ENCODE measurements around the gene TPCN1. TPM values are rescaled to one million over a fixed set of nuclear protein-coding genes. Genes with fewer than 3 reads are reported as not detected.

Gene TPCN1
- total RNA-seq, 1 experiment from 2014 or later, result 42.7 TPM

GRCh38 chr12:113247123-113248050 is 26.1 kb downstream of the TPCN1 start:
- H3K4me3 ChIP-seq, result no peak overlapping the region
- CTCF ChIA-PET, result interaction anchor here (0.5 kb wide), 1 partner anchor 50 kb away, joined by 3 read pairs; no protein-coding TSS in a partner anchor
- peak in 1 of 2 experiments; percentile 38 for DNase-seq

DNA sequence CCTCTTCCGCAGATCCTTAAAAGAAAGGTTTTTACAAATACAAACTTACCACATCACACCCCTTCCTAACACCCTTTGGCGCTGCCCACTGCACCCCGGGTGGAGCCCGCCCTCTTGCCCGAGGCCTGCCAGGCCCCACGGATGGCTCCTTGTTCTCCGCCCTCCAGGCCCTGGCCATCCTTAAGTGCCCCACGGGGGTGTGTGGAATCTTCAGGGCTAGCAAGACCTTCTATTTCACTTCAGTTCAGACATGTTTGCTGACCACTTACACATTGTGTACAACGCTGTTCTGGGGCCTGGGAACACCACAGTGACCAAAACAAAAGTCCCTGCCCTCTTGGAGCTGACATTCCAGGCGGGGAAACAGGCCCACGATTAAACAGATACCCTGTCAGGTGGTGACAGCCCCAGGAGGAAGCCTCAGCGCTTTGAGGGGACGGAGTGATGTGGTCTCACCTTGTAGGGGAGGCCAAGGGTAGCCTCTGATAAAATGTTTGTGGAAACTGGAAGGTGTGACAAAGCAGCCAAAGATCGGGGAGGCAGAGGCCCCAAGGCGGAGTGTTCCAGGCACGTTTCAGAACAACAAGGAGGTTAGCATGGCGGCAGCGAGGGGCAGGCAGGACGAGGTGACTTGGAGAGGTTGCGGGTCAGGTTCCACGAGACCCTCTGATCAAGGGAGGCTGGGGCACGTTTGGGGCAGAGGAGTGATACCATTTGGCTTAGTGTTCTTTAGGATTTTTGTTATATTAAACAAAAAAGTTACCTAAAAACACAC is 27.0 kb downstream of the TPCN1 start:
- Histone ChIP-seq H4K20me1 (ENCODE audit: insufficient read depth) (0 out of 2 replicates have a peak, but pooled peaks cover 7% of the 10 kb centered on the region), H3F3A (ENCODE audit: insufficient read depth, low read depth) (peaks cover 34% of the 10 kb centered on the region), H3K9me2 (ENCODE audit: insufficient read depth) (no peaks in the 10 kb centered on the region), H3K4me2 (no peak overlapping the region), H3K4me1 (replicated peaks; ENCODE audit: insufficient read depth) (peaks cover 41% of the 10 kb centered on the region), H3K27me3 (ENCODE audit: insufficient read depth, low read depth) (no peaks in the 10 kb centered on the region), H3K36me3 (ENCODE audit: low read depth) (no peaks in the 10 kb centered on the region), H3K9me3 (ENCODE audit: insufficient read depth, low read depth) (no peaks in the 10 kb centered on the region), H3K27ac (no peak overlapping the region), H3K4me3 (no peak overlapping the region), H3K79me2 (ENCODE audit: low read depth) (peaks cover 51% of the 10 kb centered on the region), H2AFZ (no peak overlapping the region)
- POLR2A ChIA-PET (ENCODE audit: unreplicated experiment), result no interaction called here
- no peak for DNase-seq
- no TSS peak for BruUV-seq (replicated peaks)
- no peak for TF ChIP-seq EZH2 (IDR thresholded peaks at IDR 0.05; ENCODE audit: low read depth)
- TF ChIP-seq CTCF (conservative IDR thresholded peaks at IDR 0.05), result no peak
- CTCF ChIA-PET, result no interaction called here
- intact Hi-C loops (cut with micrococcal nuclease; ENCODE audit: unreplicated experiment), result no loop called here

More at GRCh38 chr12:113247123-113248050, 26.1 kb downstream of the TPCN1 start:
- POLR2A ChIA-PET (ENCODE audit: unreplicated experiment), result interaction anchor here (0.6 kb wide), 1 partner anchor 22 kb away, joined by 6 read pairs; no protein-coding TSS in a partner anchor
- TF ChIP-seq EZH2 (IDR thresholded peaks at IDR 0.05; ENCODE audit: low read depth) (no peak), CTCF (conservative IDR thresholded peaks at IDR 0.05) (no peak)
- H3K4me2 ChIP-seq, result peak overlapping the region; percentile 76
- no peaks in the 10 kb centered on the region for H3K9me3 ChIP-seq (ENCODE audit: insufficient read depth, low read depth)
- H3K79me2 ChIP-seq (ENCODE audit: low read depth), result peaks cover 60% of the 10 kb centered on the region
- intact Hi-C loops (cut with micrococcal nuclease; ENCODE audit: unreplicated experiment), result loop anchor here (2.0 kb wide), 1 partner anchor 27 kb away; the partner anchor contains the start of gene TPCN1
- no peaks in the 10 kb centered on the region for H3K27me3 ChIP-seq (ENCODE audit: insufficient read depth, low read depth)
- H4K20me1 ChIP-seq (ENCODE audit: insufficient read depth), result 0 out of 2 replicates have a peak, but pooled peaks cover 7% of the 10 kb centered on the region
- H3K9me2 ChIP-seq (ENCODE audit: insufficient read depth), result no peaks in the 10 kb centered on the region
- H3K36me3 ChIP-seq (ENCODE audit: low read depth), result no peaks in the 10 kb centered on the region
- H2AFZ ChIP-seq, result no peak overlapping the region
- no TSS peak for BruUV-seq (replicated peaks)
- peak overlapping the region; percentile 83 for H3K27ac ChIP-seq
- H3F3A ChIP-seq (ENCODE audit: insufficient read depth, low read depth), result peaks cover 42% of the 10 kb centered on the region
- H3K4me1 ChIP-seq (replicated peaks; ENCODE audit: insufficient read depth), result peaks cover 50% of the 10 kb centered on the region

GRCh38 chr12:113248842-113249435 is 27.7 kb downstream of the TPCN1 start:
- BruUV-seq (replicated peaks), result no TSS peak
- Histone ChIP-seq H2AFZ (no peak overlapping the region), H3K9me3 (ENCODE audit: insufficient read depth, low read depth) (no peaks in the 10 kb centered on the region), H3K4me1 (replicated peaks; ENCODE audit: insufficient read depth) (peaks cover 34% of the 10 kb centered on the region), H3K27ac (no peak overlapping the region), H3K4me2 (no peak overlapping the region), H3K9me2 (ENCODE audit: insufficient read depth) (no peaks in the 10 kb centered on the region), H3K79me2 (ENCODE audit: low read depth) (peaks cover 47% of the 10 kb centered on the region), H3F3A (ENCODE audit: insufficient read depth, low read depth) (peaks cover 31% of the 10 kb centered on the region), H3K27me3 (ENCODE audit: insufficient read depth, low read depth) (no peaks in the 10 kb centered on the region), H3K36me3 (ENCODE audit: low read depth) (no peaks in the 10 kb centered on the region), H3K4me3 (no peak overlapping the region), H4K20me1 (ENCODE audit: insufficient read depth) (0 out of 2 replicates have a peak, but pooled peaks cover 7% of the 10 kb centered on the region)
- ChIA-PET CTCF (no interaction called here), POLR2A (ENCODE audit: unreplicated experiment) (no interaction called here)
- no peak for DNase-seq
- intact Hi-C loops (cut with micrococcal nuclease; ENCODE audit: unreplicated experiment), result no loop called here
- TF ChIP-seq CTCF (conservative IDR thresholded peaks at IDR 0.05) (no peak), EZH2 (IDR thresholded peaks at IDR 0.05; ENCODE audit: low read depth) (no peak)

Data from PC-9 (cell line).